ENCODE results near the gene GJB4. TPM values are rescaled to one million over a fixed set of nuclear protein-coding genes. Genes with fewer than 3 reads are reported as not detected.

Gene GJB4
- polyA plus RNA-seq (2012; rRNA removed), result not detected in 2 replicates
- not detected in 2 replicates for polyA plus RNA-seq (2012; cell fraction: cytosol; rRNA removed)
- not detected in 2 replicates for polyA plus RNA-seq (2012; cell fraction: nucleus; rRNA removed)

GRCh38 chr1:34759503-34760357 is at the start of gene GJB4:
Gene GJB4 (plus strand): TSS chr1:34759740. CDS start chr1:34761255, 1,515 bp downstream.
- TF ChIP-seq MEF2A (IDR thresholded peaks at IDR 0.05; ENCODE audit: borderline replicate concordance, low read depth) (no peak), FOXJ3 (CRISPR knock-in tag; IDR thresholded peaks at IDR 0.05) (no peak), MAX (IDR thresholded peaks at IDR 0.05; ENCODE audit: low read depth) (no peak), PBX3 (IDR thresholded peaks at IDR 0.05) (no peak), MXI1 (IDR thresholded peaks at IDR 0.05; ENCODE audit: low read depth, low read length) (no peak), GABPA (IDR thresholded peaks at IDR 0.05; ENCODE audit: low read depth) (no peak), RFX5 (IDR thresholded peaks at IDR 0.05; ENCODE audit: low read length) (no peak), ELF1 (IDR thresholded peaks at IDR 0.05) (no peak), SIN3A (IDR thresholded peaks at IDR 0.05; ENCODE audit: borderline replicate concordance, low read depth, low read length) (no peak), IRF3 (IDR thresholded peaks at IDR 0.05; ENCODE audit: low read depth, low read length) (no peak), TCF12 (IDR thresholded peaks at IDR 0.05) (no peak), CHD2 (IDR thresholded peaks at IDR 0.05; ENCODE audit: low read length, partially characterized antibody) (no peak), EP300 (IDR thresholded peaks at IDR 0.05; ENCODE audit: borderline replicate concordance in 1 of 2, low read depth in 1 of 2, low read length in 1 of 2) (no peak), RAD21 (IDR thresholded peaks at IDR 0.05; ENCODE audit: low read length) (no peak), NFIC (IDR thresholded peaks at IDR 0.05; ENCODE audit: borderline replicate concordance) (no peak)
- Histone ChIP-seq H4K20me1 (ENCODE audit: insufficient read depth) (no peaks in the 10 kb centered on the region), H3K4me3 (ENCODE audit: low read depth in 2 of 2, low read length in 1 of 2) (no peak within 1 kb of the TSS), H3K9me2 (no peaks in the 10 kb centered on the region), H3K79me2 (ENCODE audit: insufficient read depth) (no peaks in the 10 kb centered on the region), H3K9me3 (no peaks in the 10 kb centered on the region), H3K27ac (ENCODE audit: low read depth in 2 of 2, low read length in 1 of 2) (no peak within 1 kb of the TSS), H2AFZ (ENCODE audit: low read depth) (no peak within 1 kb of the TSS), H3K4me2 (no peak within 1 kb of the TSS), H3K4me1 (ENCODE audit: control insufficient read depth in 1 of 2, insufficient read depth in 2 of 2, low read depth in 1 of 2, low read length in 1 of 2) (no peaks in the 10 kb centered on the region), H3K36me3 (replicated peaks in 1 of 2; ENCODE audit: control insufficient read depth in 1 of 2, insufficient read depth in 2 of 2, low read length in 1 of 2) (no peaks in the 10 kb centered on the region), H3K27me3 (ENCODE audit: insufficient read depth) (no peaks in the 10 kb centered on the region), H3F3A (replicated peaks; ENCODE audit: insufficient read depth) (no peaks in the 10 kb centered on the region), H3K9ac (no peak within 1 kb of the TSS)
- 46% methylated on average over 7 of the region's 10 CpGs for WGBS (ENCODE audit: low lambda C conversion rate)
- ChIA-PET POLR2A (no interaction called here), CTCF (interaction anchor here (1.0 to 2.5 kb wide), 2 partner anchors 17 to 93 kb away, joined by 4 to 13 read pairs; no protein-coding TSS in a partner anchor)
- no peak for DNase-seq

GRCh38 chr1:34710812-34711211 is 48.7 kb upstream of the GJB4 start:
- Histone ChIP-seq H3K27ac (ENCODE audit: low read depth in 2 of 2, low read length in 1 of 2) (no peak overlapping the region), H3K36me3 (replicated peaks in 1 of 2; ENCODE audit: control insufficient read depth in 1 of 2, insufficient read depth in 2 of 2, low read length in 1 of 2) (no peaks in the 10 kb centered on the region), H3K4me3 (ENCODE audit: low read depth in 2 of 2, low read length in 1 of 2) (no peak overlapping the region), H3K79me2 (ENCODE audit: insufficient read depth) (no peaks in the 10 kb centered on the region), H4K20me1 (ENCODE audit: insufficient read depth) (no peaks in the 10 kb centered on the region), H3K9me3 (no peaks in the 10 kb centered on the region), H3K9me2 (no peaks in the 10 kb centered on the region), H3K9ac (no peak overlapping the region), H3K27me3 (ENCODE audit: insufficient read depth) (no peaks in the 10 kb centered on the region), H3K4me2 (no peak overlapping the region), H3F3A (replicated peaks; ENCODE audit: insufficient read depth) (no peaks in the 10 kb centered on the region), H3K4me1 (ENCODE audit: control insufficient read depth in 1 of 2, insufficient read depth in 2 of 2, low read depth in 1 of 2, low read length in 1 of 2) (no peaks in the 10 kb centered on the region; a peak in 1 of 4 replicates), H2AFZ (ENCODE audit: low read depth) (no peak overlapping the region)
- no peak for DNase-seq
- TF ChIP-seq MXI1 (IDR thresholded peaks at IDR 0.05; ENCODE audit: low read depth, low read length), result no peak
- no peak for TF ChIP-seq REST (IDR thresholded peaks at IDR 0.05; ENCODE audit: low read depth, low read length)
- no peak for TF ChIP-seq NRF1 (IDR thresholded peaks at IDR 0.05; ENCODE audit: low read depth, low read length)
- TF ChIP-seq TCF12 (IDR thresholded peaks at IDR 0.05), result no peak
- TF ChIP-seq IRF3 (IDR thresholded peaks at IDR 0.05; ENCODE audit: low read depth, low read length), result no peak
- no peak for TF ChIP-seq GABPA (IDR thresholded peaks at IDR 0.05; ENCODE audit: low read depth)
- no peak for TF ChIP-seq TEAD4 (IDR thresholded peaks at IDR 0.05; ENCODE audit: borderline replicate concordance, insufficient read depth)
- TF ChIP-seq SMC3 (IDR thresholded peaks at IDR 0.05; ENCODE audit: low read depth, low read length), result no peak
- TF ChIP-seq RCOR1 (IDR thresholded peaks at IDR 0.05; ENCODE audit: low read length), result no peak
- POLR2A ChIA-PET, result no interaction called here
- CTCF ChIA-PET, result interaction anchor here (1.0 to 1.3 kb wide), 2 partner anchors 11 to 31 kb away, joined by 3 read pairs; no protein-coding TSS in a partner anchor
